GM12875 (cell line): ENCODE results near the gene GCC2.

Experiments
- H3K4me3 ChIP-seq: one replicate; pipeline ENCODE4 v1.5.1; 2011; ENCODE audit warnings: low read depth, low read length, control low read depth
- TF ChIP-seq, protein P1 (sequence below): IDR thresholded peaks from 2 replicates; pipeline ENCODE4 v1.5.1; 2011; ENCODE audit warnings: low read depth, mild to moderate bottlenecking, control low read depth, inconsistent platforms, low read length, moderate library complexity, borderline replicate concordance; ENCODE audit not compliant: insufficient read depth

GCC2 gene, protein sequence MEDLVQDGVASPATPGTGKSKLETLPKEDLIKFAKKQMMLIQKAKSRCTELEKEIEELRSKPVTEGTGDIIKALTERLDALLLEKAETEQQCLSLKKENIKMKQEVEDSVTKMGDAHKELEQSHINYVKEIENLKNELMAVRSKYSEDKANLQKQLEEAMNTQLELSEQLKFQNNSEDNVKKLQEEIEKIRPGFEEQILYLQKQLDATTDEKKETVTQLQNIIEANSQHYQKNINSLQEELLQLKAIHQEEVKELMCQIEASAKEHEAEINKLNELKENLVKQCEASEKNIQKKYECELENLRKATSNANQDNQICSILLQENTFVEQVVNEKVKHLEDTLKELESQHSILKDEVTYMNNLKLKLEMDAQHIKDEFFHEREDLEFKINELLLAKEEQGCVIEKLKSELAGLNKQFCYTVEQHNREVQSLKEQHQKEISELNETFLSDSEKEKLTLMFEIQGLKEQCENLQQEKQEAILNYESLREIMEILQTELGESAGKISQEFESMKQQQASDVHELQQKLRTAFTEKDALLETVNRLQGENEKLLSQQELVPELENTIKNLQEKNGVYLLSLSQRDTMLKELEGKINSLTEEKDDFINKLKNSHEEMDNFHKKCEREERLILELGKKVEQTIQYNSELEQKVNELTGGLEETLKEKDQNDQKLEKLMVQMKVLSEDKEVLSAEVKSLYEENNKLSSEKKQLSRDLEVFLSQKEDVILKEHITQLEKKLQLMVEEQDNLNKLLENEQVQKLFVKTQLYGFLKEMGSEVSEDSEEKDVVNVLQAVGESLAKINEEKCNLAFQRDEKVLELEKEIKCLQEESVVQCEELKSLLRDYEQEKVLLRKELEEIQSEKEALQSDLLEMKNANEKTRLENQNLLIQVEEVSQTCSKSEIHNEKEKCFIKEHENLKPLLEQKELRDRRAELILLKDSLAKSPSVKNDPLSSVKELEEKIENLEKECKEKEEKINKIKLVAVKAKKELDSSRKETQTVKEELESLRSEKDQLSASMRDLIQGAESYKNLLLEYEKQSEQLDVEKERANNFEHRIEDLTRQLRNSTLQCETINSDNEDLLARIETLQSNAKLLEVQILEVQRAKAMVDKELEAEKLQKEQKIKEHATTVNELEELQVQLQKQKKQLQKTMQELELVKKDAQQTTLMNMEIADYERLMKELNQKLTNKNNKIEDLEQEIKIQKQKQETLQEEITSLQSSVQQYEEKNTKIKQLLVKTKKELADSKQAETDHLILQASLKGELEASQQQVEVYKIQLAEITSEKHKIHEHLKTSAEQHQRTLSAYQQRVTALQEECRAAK (N-terminal part only)

DNA sequence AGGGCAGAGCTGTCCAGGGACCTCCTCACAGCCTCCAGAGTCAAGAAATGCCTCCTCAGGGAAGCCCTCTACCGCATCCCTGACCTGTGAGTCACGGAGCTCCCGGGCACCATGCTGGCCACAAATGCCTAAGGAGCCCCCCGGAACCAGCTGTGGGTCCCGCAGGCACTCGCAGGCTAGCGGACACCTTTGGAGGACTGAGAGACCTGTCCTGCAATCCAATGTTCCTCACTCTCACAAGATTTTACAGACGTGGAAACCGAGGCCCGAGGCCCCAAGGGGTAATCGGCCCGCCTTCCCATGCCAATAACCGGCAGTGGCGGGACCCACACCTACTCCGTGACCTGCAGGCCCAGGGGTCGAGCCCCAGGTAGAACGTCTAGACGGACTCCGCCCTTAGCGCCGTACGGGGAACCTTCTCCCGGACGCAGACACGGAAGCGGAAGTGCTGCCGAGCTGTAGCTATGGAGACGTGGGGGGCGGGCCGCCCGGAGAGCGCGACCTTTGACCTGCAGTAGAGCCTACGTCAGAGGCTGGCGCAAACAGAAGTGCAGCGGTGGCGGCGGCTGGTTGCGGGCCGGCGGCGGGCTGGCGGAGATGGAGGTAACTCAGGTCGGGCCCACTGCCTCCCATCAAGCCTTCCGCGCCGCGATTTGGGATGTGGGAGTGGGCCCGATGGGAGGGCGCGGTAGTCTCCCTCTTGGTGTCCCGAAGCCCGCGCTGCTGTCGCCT is at the start of gene GCC2:
GCC2 (plus strand) TSS at position 529 of the 732 bp plus-strand sequence; CDS start at position 598, 69 bp downstream.
- TF ChIP-seq, protein P1, sequence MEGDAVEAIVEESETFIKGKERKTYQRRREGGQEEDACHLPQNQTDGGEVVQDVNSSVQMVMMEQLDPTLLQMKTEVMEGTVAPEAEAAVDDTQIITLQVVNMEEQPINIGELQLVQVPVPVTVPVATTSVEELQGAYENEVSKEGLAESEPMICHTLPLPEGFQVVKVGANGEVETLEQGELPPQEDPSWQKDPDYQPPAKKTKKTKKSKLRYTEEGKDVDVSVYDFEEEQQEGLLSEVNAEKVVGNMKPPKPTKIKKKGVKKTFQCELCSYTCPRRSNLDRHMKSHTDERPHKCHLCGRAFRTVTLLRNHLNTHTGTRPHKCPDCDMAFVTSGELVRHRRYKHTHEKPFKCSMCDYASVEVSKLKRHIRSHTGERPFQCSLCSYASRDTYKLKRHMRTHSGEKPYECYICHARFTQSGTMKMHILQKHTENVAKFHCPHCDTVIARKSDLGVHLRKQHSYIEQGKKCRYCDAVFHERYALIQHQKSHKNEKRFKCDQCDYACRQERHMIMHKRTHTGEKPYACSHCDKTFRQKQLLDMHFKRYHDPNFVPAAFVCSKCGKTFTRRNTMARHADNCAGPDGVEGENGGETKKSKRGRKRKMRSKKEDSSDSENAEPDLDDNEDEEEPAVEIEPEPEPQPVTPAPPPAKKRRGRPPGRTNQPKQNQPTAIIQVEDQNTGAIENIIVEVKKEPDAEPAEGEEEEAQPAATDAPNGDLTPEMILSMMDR: no peak
- peak within 1 kb of the TSS; percentile 65 for H3K4me3 ChIP-seq

DNA sequence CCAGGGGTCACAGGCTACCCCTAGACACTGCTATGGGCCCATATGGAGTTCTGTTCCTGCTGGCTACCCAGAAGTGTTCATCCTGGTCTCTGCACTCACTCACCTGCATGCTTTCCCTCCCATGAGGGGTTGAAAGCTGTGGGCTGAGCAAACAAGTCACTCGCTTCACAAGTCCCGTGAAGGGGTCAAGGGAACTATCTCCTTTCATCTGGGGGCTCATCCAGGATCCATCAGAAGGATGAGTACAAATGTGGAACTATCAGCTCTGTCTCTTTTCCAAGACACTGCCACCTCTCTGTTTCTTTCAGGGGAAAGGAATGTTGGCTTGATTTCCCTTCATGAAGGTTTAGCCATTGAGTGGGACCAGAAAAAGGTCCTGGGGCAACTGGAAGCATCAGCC is 49.5 kb upstream of the GCC2 start:
- no peak overlapping the region for H3K4me3 ChIP-seq
- TF ChIP-seq, protein P1: no peak

DNA sequence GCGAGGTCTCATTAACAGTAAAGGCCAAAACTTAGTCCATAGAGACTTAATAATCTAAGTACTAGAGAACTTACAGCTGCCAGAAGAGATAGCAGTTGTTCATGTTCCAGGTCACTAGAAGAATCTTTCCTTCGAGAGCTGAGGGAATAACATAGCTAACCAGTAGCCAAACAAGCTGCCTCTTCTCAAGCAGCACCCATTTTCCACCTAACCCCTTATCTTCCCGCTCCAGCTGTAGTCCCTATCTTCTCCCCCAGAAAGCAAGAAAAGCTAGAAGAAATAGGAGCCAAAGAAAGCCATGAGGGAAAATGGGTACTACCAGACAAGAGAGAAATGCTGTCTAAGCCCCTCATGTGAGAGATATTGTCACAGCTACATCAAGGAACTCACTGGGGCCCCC is 47.2 kb upstream of the GCC2 start:
- no peak overlapping the region for H3K4me3 ChIP-seq
- TF ChIP-seq, protein P1: no peak

DNA sequence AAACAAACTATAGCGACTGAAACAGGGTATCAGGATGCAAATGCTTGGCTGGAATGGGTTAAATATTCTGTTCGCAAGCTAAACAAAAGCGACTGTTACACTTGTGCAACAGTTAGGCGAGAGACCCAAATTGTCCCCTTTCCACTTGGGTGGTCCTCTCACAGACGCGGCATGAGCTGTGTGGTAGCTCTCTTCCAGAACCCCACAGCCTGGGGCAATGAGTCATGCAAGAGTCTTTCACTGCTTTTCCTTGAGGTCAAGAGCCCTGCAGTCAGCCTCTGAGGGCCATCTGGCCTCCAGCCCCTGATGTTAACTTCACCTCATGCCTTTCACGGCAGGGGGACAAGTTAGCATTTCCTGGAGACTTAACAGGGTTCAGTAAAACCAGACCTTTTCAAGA is 45.5 kb upstream of the GCC2 start:
- H3K4me3 ChIP-seq: no peak overlapping the region
- TF ChIP-seq, protein P1: no peak

DNA sequence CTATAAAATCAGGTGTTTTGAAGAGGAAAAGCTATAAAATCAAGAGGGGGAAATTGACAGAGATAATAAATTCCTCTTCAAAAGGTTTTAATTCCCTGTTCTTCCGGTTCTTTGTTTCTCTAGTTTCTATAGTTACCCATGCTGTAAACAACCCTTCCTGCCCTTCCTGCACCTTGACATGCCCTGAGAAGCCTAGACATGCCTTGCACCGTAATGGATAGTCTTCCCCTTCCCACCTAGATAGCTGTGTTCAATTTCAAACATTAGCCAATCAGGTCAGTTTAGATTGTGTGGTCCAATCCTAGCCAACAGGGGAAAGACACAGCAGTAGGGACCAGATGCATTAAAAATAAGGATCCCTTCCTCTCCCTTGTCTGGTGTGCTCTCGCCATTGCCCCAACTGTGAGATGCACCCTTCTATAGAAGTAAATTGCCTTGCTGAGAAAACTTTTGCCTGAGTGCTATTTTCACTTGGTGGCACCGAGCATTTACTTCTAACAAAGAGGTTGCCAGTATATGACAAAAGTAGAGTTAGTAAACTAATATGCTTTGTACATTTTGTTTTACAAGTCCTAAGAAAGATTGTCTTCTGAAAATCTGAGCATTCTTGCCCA is 44.1 kb upstream of the GCC2 start:
- no peak overlapping the region for H3K4me3 ChIP-seq
- TF ChIP-seq, protein P1: no peak
